Ishikawa (cell line): ENCODE measurements around the gene ZSWIM9.

ENCODE experiments used
- CEBPB ChIP-seq: IDR thresholded peaks from 2 replicates; pipeline ENCODE4 v1.6.1; 2012
- CREB1 ChIP-seq: IDR thresholded peaks from 2 replicates; pipeline ENCODE4 v1.6.1; 2012; ENCODE audit warnings: low read depth
- EGR1 ChIP-seq: IDR thresholded peaks from 2 replicates; pipeline ENCODE4 v1.6.1; 2012
- EP300 ChIP-seq: IDR thresholded peaks from 2 replicates; pipeline ENCODE4 v1.6.1; 2012; ENCODE audit warnings: borderline replicate concordance
- FOXM1 ChIP-seq: IDR thresholded peaks from 2 replicates; pipeline ENCODE4 v1.6.1; 2012; ENCODE audit warnings: low read depth, borderline replicate concordance
- NFIC ChIP-seq: IDR thresholded peaks from 2 replicates; pipeline ENCODE4 v1.6.1; 2012
- RAD21 ChIP-seq: IDR thresholded peaks from 2 replicates; pipeline ENCODE4 v1.6.1; 2012; ENCODE audit warnings: low read depth
- TAF1 ChIP-seq: IDR thresholded peaks from 2 replicates; pipeline ENCODE4 v1.6.1; 2012; ENCODE audit warnings: low read depth, mild to moderate bottlenecking
- TCF12 ChIP-seq: IDR thresholded peaks from 2 replicates; pipeline ENCODE4 v1.6.1; 2012; ENCODE audit warnings: low read depth
- TEAD4 ChIP-seq: IDR thresholded peaks from 2 replicates; pipeline ENCODE4 v1.6.1; 2012
- YY1 ChIP-seq: IDR thresholded peaks from 2 replicates; pipeline ENCODE4 v1.6.1; 2012; ENCODE audit warnings: low read depth
- ZBTB7A ChIP-seq: IDR thresholded peaks from 2 replicates; pipeline ENCODE4 v1.6.1; 2012; ENCODE audit warnings: low read depth
- TF ChIP-seq, protein P1 (sequence below): IDR thresholded peaks from 2 replicates; pipeline ENCODE4 v1.6.1; 2012
- TF ChIP-seq, protein P2 (sequence below): IDR thresholded peaks from 2 replicates; pipeline ENCODE4 v1.6.1; 2012
- TF ChIP-seq, protein P3 (sequence below): IDR thresholded peaks from 2 replicates; pipeline ENCODE4 v1.6.1; 2012; ENCODE audit warnings: low read depth, mild to moderate bottlenecking

The ZSWIM9 gene

DNA sequence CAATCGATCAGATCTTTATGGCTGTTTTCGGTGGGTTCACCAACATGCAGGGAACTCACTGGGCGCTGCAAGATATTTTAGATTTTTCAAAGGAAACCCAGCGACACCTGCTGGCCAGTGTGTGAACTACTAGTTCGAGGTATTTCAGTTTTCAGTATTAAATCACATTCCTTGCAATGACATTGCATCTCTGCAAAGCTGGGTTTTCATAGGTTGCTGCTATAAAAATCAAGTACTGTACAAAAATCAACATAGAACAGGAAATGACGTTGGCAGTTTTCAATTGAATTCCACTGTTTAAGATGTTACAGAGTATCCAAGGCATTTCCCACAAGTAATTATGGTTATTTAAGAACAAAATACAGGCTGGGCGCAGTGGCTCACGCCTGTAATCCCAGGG is 17.9 kb upstream of the ZSWIM9 start:
- TF ChIP-seq TAF1, result no peak
- TF ChIP-seq RAD21, result peak; percentile 60

DNA sequence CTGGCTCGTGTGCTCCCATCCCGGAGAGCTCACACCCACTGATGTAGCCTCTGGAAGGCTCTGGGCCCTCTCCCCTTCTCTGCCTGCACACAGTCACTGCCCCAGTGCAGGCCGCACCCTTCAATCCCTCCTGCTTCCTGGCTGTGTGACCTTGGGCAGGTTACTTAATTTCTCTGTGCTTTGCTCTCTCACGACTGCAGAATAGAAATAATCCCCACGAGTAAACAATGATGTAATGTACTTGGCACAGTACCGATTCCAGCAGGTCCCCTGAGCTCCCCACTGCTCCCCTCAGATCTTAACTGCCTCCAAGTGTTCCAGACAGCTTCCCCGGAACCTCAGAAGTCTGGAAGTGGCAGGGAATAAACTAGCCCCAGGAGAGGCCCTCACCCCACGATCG is 16.5 kb upstream of the ZSWIM9 start:
- TF ChIP-seq EGR1 (no peak), CREB1 (no peak), EP300 (no peak), FOXM1 (no peak), RAD21 (no peak), TCF12 (no peak)
- TF ChIP-seq, protein P1, sequence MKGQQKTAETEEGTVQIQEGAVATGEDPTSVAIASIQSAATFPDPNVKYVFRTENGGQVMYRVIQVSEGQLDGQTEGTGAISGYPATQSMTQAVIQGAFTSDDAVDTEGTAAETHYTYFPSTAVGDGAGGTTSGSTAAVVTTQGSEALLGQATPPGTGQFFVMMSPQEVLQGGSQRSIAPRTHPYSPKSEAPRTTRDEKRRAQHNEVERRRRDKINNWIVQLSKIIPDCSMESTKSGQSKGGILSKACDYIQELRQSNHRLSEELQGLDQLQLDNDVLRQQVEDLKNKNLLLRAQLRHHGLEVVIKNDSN, result no peak
- TF ChIP-seq, protein P2, sequence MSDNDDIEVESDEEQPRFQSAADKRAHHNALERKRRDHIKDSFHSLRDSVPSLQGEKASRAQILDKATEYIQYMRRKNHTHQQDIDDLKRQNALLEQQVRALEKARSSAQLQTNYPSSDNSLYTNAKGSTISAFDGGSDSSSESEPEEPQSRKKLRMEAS, result no peak
- TF ChIP-seq, protein P3, sequence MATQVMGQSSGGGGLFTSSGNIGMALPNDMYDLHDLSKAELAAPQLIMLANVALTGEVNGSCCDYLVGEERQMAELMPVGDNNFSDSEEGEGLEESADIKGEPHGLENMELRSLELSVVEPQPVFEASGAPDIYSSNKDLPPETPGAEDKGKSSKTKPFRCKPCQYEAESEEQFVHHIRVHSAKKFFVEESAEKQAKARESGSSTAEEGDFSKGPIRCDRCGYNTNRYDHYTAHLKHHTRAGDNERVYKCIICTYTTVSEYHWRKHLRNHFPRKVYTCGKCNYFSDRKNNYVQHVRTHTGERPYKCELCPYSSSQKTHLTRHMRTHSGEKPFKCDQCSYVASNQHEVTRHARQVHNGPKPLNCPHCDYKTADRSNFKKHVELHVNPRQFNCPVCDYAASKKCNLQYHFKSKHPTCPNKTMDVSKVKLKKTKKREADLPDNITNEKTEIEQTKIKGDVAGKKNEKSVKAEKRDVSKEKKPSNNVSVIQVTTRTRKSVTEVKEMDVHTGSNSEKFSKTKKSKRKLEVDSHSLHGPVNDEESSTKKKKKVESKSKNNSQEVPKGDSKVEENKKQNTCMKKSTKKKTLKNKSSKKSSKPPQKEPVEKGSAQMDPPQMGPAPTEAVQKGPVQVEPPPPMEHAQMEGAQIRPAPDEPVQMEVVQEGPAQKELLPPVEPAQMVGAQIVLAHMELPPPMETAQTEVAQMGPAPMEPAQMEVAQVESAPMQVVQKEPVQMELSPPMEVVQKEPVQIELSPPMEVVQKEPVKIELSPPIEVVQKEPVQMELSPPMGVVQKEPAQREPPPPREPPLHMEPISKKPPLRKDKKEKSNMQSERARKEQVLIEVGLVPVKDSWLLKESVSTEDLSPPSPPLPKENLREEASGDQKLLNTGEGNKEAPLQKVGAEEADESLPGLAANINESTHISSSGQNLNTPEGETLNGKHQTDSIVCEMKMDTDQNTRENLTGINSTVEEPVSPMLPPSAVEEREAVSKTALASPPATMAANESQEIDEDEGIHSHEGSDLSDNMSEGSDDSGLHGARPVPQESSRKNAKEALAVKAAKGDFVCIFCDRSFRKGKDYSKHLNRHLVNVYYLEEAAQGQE, result no peak

DNA sequence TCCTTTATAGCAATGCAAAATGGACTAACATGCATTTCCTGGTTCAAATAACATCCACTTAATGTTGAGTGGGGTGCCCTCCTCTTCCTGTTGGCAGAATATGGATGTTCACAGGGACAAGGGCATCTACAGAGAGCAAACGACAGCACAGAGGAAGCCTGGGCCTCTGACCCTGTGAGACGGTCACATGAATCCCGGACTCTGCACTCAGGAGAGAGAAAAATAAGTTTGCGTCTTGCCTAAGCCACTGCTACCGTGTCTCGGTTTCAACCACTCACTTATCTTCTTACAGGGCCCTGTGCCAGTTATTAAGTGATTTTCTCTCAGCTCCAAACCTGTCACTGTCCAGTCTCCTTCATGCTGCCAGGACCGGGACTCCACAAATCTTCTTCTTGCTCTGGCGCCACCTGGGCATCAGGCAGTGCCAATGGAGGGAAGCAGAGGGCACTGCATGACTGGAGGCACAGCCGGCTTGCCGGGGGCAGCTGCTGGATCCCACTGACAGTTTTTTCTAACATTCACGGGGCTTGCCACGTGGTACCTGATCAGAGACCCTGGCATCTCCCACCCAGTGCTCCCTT is 12.2 kb upstream of the ZSWIM9 start:
- TF ChIP-seq, protein P2, result no peak
- TF ChIP-seq RAD21, result no peak
- TF ChIP-seq ZBTB7A, result no peak
- no peak for TF ChIP-seq TCF12
- no peak for TF ChIP-seq TAF1
- TF ChIP-seq, protein P3, result no peak
- no peak for TF ChIP-seq CREB1
- TF ChIP-seq FOXM1, result no peak
- no peak for TF ChIP-seq NFIC
- TF ChIP-seq YY1, result no peak
- no peak for TF ChIP-seq EP300
- TF ChIP-seq, protein P1, result no peak
- no peak for TF ChIP-seq EGR1
- no peak for TF ChIP-seq TEAD4
- no peak for TF ChIP-seq CEBPB

DNA sequence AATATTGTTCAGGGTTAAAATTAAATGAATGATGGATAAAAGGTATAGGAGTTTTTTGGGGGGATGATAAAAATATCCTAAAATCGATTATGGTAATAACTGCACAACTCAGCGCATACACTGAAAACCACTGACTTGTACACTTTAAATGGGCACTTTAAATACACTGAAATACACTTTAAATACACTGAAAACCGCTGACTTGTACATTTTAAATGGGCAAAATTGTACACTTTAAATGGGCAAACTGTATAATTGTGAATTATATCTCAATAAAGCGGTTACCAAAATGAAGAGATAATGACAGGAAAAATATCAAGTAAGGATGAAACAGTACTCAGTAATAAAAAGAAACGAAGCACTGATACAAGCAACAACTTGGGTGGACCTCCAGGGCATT is 1.8 kb upstream of the ZSWIM9 start:
- TF ChIP-seq CREB1 (no peak), NFIC (no peak), ZBTB7A (no peak), EP300 (no peak), EGR1 (no peak), RAD21 (no peak), TAF1 (no peak), CEBPB (no peak), TEAD4 (no peak), FOXM1 (no peak), TCF12 (no peak), YY1 (no peak)
- TF ChIP-seq, protein P2, result no peak
- TF ChIP-seq, protein P3, result no peak

DNA sequence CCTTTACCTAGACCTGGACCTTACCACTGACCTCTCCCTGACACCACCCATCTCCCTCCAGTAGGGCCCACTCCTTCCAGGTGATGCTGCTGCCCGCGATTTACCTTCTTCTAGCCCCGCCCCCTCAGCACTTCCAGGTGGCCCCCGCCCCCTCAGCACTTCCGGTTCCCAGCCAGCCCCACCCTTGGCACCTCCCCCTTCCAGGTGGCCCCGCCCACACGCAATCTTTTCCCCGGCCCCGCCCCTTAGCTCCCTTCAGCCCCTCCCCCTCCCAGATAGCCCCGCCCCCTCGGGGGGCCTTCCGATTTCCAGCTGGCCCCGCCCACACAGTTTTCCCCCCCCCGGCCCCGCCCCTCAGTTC is 922 bp upstream of the ZSWIM9 start:
- TF ChIP-seq, protein P2, result no peak
- no peak for TF ChIP-seq EP300
- TF ChIP-seq, protein P1, result no peak
- TF ChIP-seq CEBPB, result no peak
- no peak for TF ChIP-seq TEAD4
- TF ChIP-seq RAD21, result no peak
- TF ChIP-seq CREB1, result no peak
- TF ChIP-seq FOXM1, result no peak
- no peak for TF ChIP-seq TAF1
- TF ChIP-seq EGR1, result no peak
- TF ChIP-seq TCF12, result no peak
- no peak for TF ChIP-seq ZBTB7A
- TF ChIP-seq NFIC, result no peak
- TF ChIP-seq YY1, result no peak
